HG03064 (cell line): ENCODE results near the gene SIX5.
A peak's percentile ranks its signal among the peaks of the same experiment; 100 is the strongest.
"Not testable (repeated sequence)": the region's sequence is repeated elsewhere in the genome, so short reads cannot be mapped to it uniquely, and the experiment has no call there.

Experiments used
- ATAC-seq: cut with Tn5 transposase; IDR thresholded peaks from one replicate; pipeline ENCODE4 v1.9.1; 2021; ENCODE audit warnings: low read depth; ENCODE audit not compliant: unreplicated experiment

Gene SIX5

GRCh38 chr19:45768984-45769782 is at the start of gene SIX5:
TSS of gene SIX5 (minus strand) at chr19:45769252. CDS start at chr19:45768844, 408 bp downstream.
- ATAC-seq, result peak; percentile 50

- ATAC-seq, result no peak
Observed at GRCh38 chr19:45817725-45818301, 48.8 kb upstream of the SIX5 start.

GRCh38 chr19:45817010-45817724 is 48.1 kb upstream of the SIX5 start:
- ATAC-seq, result peak; percentile 83

- ATAC-seq, result no peak
Observed at GRCh38 chr19:45816236-45817009, 47.4 kb upstream of the SIX5 start.

GRCh38 chr19:45815481-45816216 is 46.6 kb upstream of the SIX5 start:
- no peak for ATAC-seq

GRCh38 chr19:45814851-45815480 is 45.9 kb upstream of the SIX5 start, which contains the start of gene RSPH6A:
TSS of gene RSPH6A (minus strand) at chr19:45815308. CDS start at chr19:45815176, 132 bp downstream.
- no peak for ATAC-seq

GRCh38 chr19:45814166-45814780 is 45.2 kb upstream of the SIX5 start:
- no peak for ATAC-seq

- ATAC-seq, result no peak
Observed at GRCh38 chr19:45812297-45812696, 43.2 kb upstream of the SIX5 start.

GRCh38 chr19:45809643-45810159 is 40.6 kb upstream of the SIX5 start:
- no peak for ATAC-seq

- no peak for ATAC-seq
Observed at GRCh38 chr19:45805719-45806118, 36.7 kb upstream of the SIX5 start.

- ATAC-seq, result no peak
Observed at GRCh38 chr19:45804959-45805230, 35.8 kb upstream of the SIX5 start.

GRCh38 chr19:45804140-45804958 is 35.3 kb upstream of the SIX5 start:
- ATAC-seq, result no peak

- no peak for ATAC-seq
Observed at GRCh38 chr19:45801603-45802175, 32.6 kb upstream of the SIX5 start.

- no peak for ATAC-seq
Observed at GRCh38 chr19:45800070-45800553, 31.1 kb upstream of the SIX5 start.

GRCh38 chr19:45799541-45799940 is 30.5 kb upstream of the SIX5 start:
- ATAC-seq, result not testable (repeated sequence)

GRCh38 chr19:45798995-45799517 is 30.0 kb upstream of the SIX5 start:
- no peak for ATAC-seq

GRCh38 chr19:45794627-45795026 is 25.6 kb upstream of the SIX5 start:
- no peak for ATAC-seq

GRCh38 chr19:45793876-45794275 is 24.8 kb upstream of the SIX5 start:
- no peak for ATAC-seq
